IMR-90 (cell line): ENCODE results near the gene FBXO31. TPM values are rescaled to one million over a fixed set of nuclear protein-coding genes. Genes with fewer than 3 reads are reported as not detected.

ENCODE experiments used
- ATAC-seq: fragments of 200-7000 bp; cut with Tn5 transposase; 2 replicates; pipeline ENCODE4 v1.9.1; 2020; ENCODE audit warnings: low read depth, mild to moderate bottlenecking, moderate library complexity
- BruUV-seq: library from RNA; stranded (reverse); fragments of 400-500 nt; replicated peaks from 2 replicates; lab custom pipeline; 2021; lab: Mats Ljungman, UMichigan
- CTCF ChIA-PET: fragments of 300-600 bp; formaldehyde crosslinking; extraction: SDS; loops from one replicate; lab custom pipeline; 2021; ENCODE audit warnings: antibody characterized with exemption; lab: Yijun Ruan, JAX
- POLR2A ChIA-PET: fragments of 300-600 bp; sonication (Branson Sonifier 250); formaldehyde crosslinking; loops from one replicate; lab custom pipeline; 2022; ENCODE audit warnings: antibody characterized with exemption; ENCODE audit not compliant: unreplicated experiment; lab: Charles Lee
- DNase-seq: peaks from one replicate; pipeline ENCODE4 v3.0.0; 2013
- H2AFZ ChIP-seq: replicated peaks from 2 replicates; pipeline ENCODE3; 2013; ENCODE audit warnings: low read length, mild to moderate bottlenecking; ENCODE audit not compliant: poor library complexity
- H2AK5ac ChIP-seq: 2 replicates; pipeline ENCODE4 v1.6.1; 2013; ENCODE audit warnings: low read depth, low read length, inconsistent platforms
- H2AK9ac ChIP-seq: replicated peaks from 2 replicates; pipeline ENCODE3; 2013; ENCODE audit warnings: mild to moderate bottlenecking, low read depth, low read length, moderate library complexity; ENCODE audit not compliant: poor library complexity
- H2BK120ac ChIP-seq: 2 replicates; pipeline ENCODE4 v1.6.1; 2013; ENCODE audit warnings: low read depth, low read length, inconsistent platforms
- H2BK15ac ChIP-seq: 3 replicates; pipeline ENCODE4 v1.6.1; 2013; ENCODE audit warnings: low read depth, low read length, inconsistent platforms
- H2BK20ac ChIP-seq: 2 replicates; pipeline ENCODE4 v1.6.1; 2013; ENCODE audit warnings: low read depth, mild to moderate bottlenecking, inconsistent platforms, low read length, moderate library complexity
- H2BK5ac ChIP-seq: 2 replicates; pipeline ENCODE4 v1.6.1; 2013; ENCODE audit warnings: mild to moderate bottlenecking, low read depth, low read length, inconsistent platforms; ENCODE audit not compliant: poor library complexity, severe bottlenecking
- H3K14ac ChIP-seq: replicated peaks from 2 replicates; pipeline ENCODE4 v1.6.1; 2013; ENCODE audit warnings: low read depth, low read length, inconsistent platforms
- H3K18ac ChIP-seq: 2 replicates; pipeline ENCODE4 v1.6.1; 2013; ENCODE audit warnings: low read depth, low read length, control low read depth
- H3K23ac ChIP-seq: 2 replicates; pipeline ENCODE4 v1.6.1; 2013; ENCODE audit warnings: low read depth, low read length, inconsistent platforms
- H3K27ac ChIP-seq: 2 replicates; pipeline ENCODE4 v1.5.1; 2013; ENCODE audit warnings: mild to moderate bottlenecking, control low read depth, low read length; ENCODE audit not compliant: insufficient read depth
- H3K27me3 ChIP-seq: 2 replicates; pipeline ENCODE4 v1.6.1; 2013; ENCODE audit warnings: low read length; ENCODE audit not compliant: control insufficient read depth, insufficient read depth
- H3K36me3 ChIP-seq: 2 replicates; pipeline ENCODE4 v1.6.1; 2013; ENCODE audit warnings: low read length, mixed read lengths; ENCODE audit not compliant: control insufficient read depth, insufficient read depth
- H3K4ac ChIP-seq: 2 replicates; pipeline ENCODE4 v1.6.1; 2013; ENCODE audit warnings: low read depth, low read length, inconsistent platforms
- H3K4me1 ChIP-seq: 2 replicates; pipeline ENCODE4 v1.6.1; 2013; ENCODE audit warnings: low read length, mixed read lengths; ENCODE audit not compliant: control insufficient read depth, insufficient read depth
- H3K4me2 ChIP-seq: 2 replicates; pipeline ENCODE4 v1.6.1; 2013; ENCODE audit warnings: low read depth, mild to moderate bottlenecking, control low read depth, low read length, moderate library complexity
- H3K4me3 ChIP-seq: 2 replicates; pipeline ENCODE4 v1.5.1; 2013; ENCODE audit warnings: low read depth, mild to moderate bottlenecking, control low read depth, low read length, moderate library complexity; ENCODE audit not compliant: insufficient read depth
- H3K56ac ChIP-seq: 2 replicates; pipeline ENCODE4 v1.6.1; 2013; ENCODE audit warnings: low read length, inconsistent platforms; ENCODE audit not compliant: insufficient read depth; ENCODE audit errors: extremely low read depth
- H3K79me1 ChIP-seq, 2 experiments: 2 replicates each; pipeline ENCODE4 v1.6.1; 2013; ENCODE audit warnings: low read length in 2 of 2, inconsistent platforms in 1 of 2, low read depth in 1 of 2
- H3K9ac ChIP-seq: 2 replicates; pipeline ENCODE4 v1.6.1; 2013; ENCODE audit warnings: low read depth, low read length, control low read depth
- H3K9me1 ChIP-seq: 2 replicates; pipeline ENCODE4 v1.6.1; 2013; ENCODE audit warnings: low read length, inconsistent platforms; ENCODE audit not compliant: insufficient read depth
- H3K9me3 ChIP-seq: 2 replicates; pipeline ENCODE4 v1.6.1; 2013; ENCODE audit warnings: low read length; ENCODE audit not compliant: control insufficient read depth, insufficient read depth
- H4K20me1 ChIP-seq: 2 replicates; pipeline ENCODE4 v1.6.1; 2013; ENCODE audit warnings: low read length, inconsistent platforms; ENCODE audit not compliant: insufficient read depth
- H4K5ac ChIP-seq: 2 replicates; pipeline ENCODE4 v1.6.1; 2013; ENCODE audit warnings: mild to moderate bottlenecking, low read depth, low read length, control low read depth
- H4K8ac ChIP-seq, 2 experiments: 2 replicates each; pipeline ENCODE4 v1.6.1; 2013; ENCODE audit warnings: low read depth in 2 of 2, low read length in 2 of 2, control low read depth in 1 of 2, inconsistent platforms in 1 of 2
- H4K91ac ChIP-seq: 2 replicates; pipeline ENCODE4 v1.6.1; 2013; ENCODE audit warnings: low read depth, low read length, inconsistent platforms; ENCODE audit not compliant: insufficient read depth
- BHLHE40 ChIP-seq: fragments of 150-350 bp; IDR thresholded peaks from 2 replicates; pipeline ENCODE4 v1.6.1; 2016; ENCODE audit warnings: mild to moderate bottlenecking, low read depth, low read length
- FOS ChIP-seq: fragments of 150-350 bp; IDR thresholded peaks from 2 replicates; pipeline ENCODE4 v1.6.1; 2016; ENCODE audit warnings: low read depth, low read length
- MAFK ChIP-seq: IDR thresholded peaks from 2 replicates; pipeline ENCODE4 v1.6.1; 2012; ENCODE audit warnings: low read depth, low read length, improper control_type of control experiment
- MAZ ChIP-seq: IDR thresholded peaks from 2 replicates; pipeline ENCODE4 v1.6.1; 2012; ENCODE audit warnings: low read depth, mild to moderate bottlenecking, low read length, improper control_type of control experiment, moderate library complexity, borderline replicate concordance
- MXI1 ChIP-seq: IDR thresholded peaks from 2 replicates; pipeline ENCODE4 v1.6.1; 2012; ENCODE audit warnings: low read depth, mild to moderate bottlenecking, low read length, moderate library complexity, borderline replicate concordance
- RAD21 ChIP-seq: IDR thresholded peaks from 2 replicates; pipeline ENCODE4 v1.6.1; 2012; ENCODE audit warnings: low read length, improper control_type of control experiment
- WGBS, 2 experiments: methylation state at CpG; one replicate each; pipeline versions ENCODE4 v1.1.5 to v1.1.7; 2013; ENCODE audit warnings: missing lambda C conversion rate in 2 of 2; ENCODE audit not compliant: insufficient read length in 1 of 2; ENCODE audit errors: extremely low coverage in 2 of 2; 5-methylcytosine and 5-hydroxymethylcytosine counted together
- dilution Hi-C: fragments of 300-500 bp; cut with HindIII; formaldehyde crosslinking; loops from one replicate; pipeline ENCODE4 v1.14.3; 2018; ENCODE audit warnings: low sequenced_read_pairs; ENCODE audit not compliant: unreplicated experiment
- in situ Hi-C: fragments of 300-500 bp; cut with MboI; formaldehyde crosslinking; loops from 3 replicates; pipeline ENCODE4 v1.14.3; 2019; ENCODE audit warnings: low sequenced_read_pairs, inconsistent platforms, mixed read lengths
- intact Hi-C: fragments of 100-400 bp; cut with micrococcal nuclease; formaldehyde crosslinking; loops from 2 replicates; pipeline ENCODE4 v1.10.0; 2022
- polyA plus RNA-seq, 3 experiments: library from polyadenylated mRNA; depleted of rRNA; stranded (reverse); fragments of >200 nt; gene quantifications; 2 replicates each; pipeline ENCODE4 v1.2.3, GENCODE V29; 2012; ENCODE audit warnings: low replicate concordance in 1 of 3
- total RNA-seq: library from RNA; depleted of rRNA; stranded (reverse); fragments of >200 nt; gene quantifications from 2 replicates; pipeline ENCODE4 v1.2.3, GENCODE V29; 2012
- TF ChIP-seq, protein P1 (sequence below): conservative IDR thresholded peaks from 2 replicates; pipeline ENCODE4 v1.5.1; 2012; ENCODE audit warnings: mild to moderate bottlenecking, low read depth, low read length, improper control_type of control experiment
- TF ChIP-seq, protein P2 (sequence below): fragments of 150-350 bp; IDR thresholded peaks from 2 replicates; pipeline ENCODE4 v1.6.1; 2016; ENCODE audit warnings: low read depth, mild to moderate bottlenecking, low read length, moderate library complexity, borderline replicate concordance

FBXO31 gene
- total and polyA plus RNA-seq, 2 of the 4 experiments (the other 2 are of a cell fraction) = 10.4 to 16.9 TPM

DNA sequence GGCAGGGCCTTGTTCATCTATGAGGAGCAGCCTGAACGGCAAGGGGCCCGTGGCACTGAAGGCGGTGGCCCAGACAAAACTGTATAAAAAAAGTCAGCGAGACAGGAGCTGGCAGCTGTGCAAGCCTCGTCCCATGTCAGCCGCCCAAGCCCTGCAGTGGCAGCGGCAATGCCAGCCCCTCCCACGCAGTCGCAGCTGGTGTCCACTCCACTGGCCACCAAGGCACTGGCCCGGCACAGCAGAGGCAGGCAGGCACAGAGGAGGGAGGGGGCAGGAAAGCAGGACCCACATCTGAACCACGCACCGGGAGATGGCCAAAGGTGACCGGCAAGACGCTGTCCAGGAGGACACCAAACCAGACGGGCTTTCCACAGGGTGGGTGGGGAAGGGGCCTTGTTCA, 50.5 kb downstream of the FBXO31 start:
- Histone ChIP-seq H3K9ac (no peak overlapping the region), H2BK5ac (no peak overlapping the region), H4K5ac (no peak overlapping the region), H2AFZ (no peak overlapping the region), H3K4me1 (peaks cover 3% of the 10 kb centered on the region; the same call in 1 of the 2 replicates), H3K18ac (no peak overlapping the region), H2BK15ac (no peak overlapping the region), H2AK9ac (no peak overlapping the region), H3K4me3 (no peak overlapping the region), H2AK5ac (no peak overlapping the region), H3K27ac (no peak overlapping the region), H3K4ac (no peak overlapping the region), H3K9me3 (no peaks in the 10 kb centered on the region), H3K36me3 (peaks cover 46% of the 10 kb centered on the region), H3K23ac (no peak overlapping the region), H4K20me1 (peaks cover 12% of the 10 kb centered on the region), H2BK120ac (no peak overlapping the region), H3K79me1 (peaks cover 3 to 19% of the 10 kb centered on the region in 2 experiments), H3K9me1 (peaks cover 3% of the 10 kb centered on the region; the same call in 1 of the 2 replicates), H3K56ac (no peak overlapping the region), H3K14ac (no peak overlapping the region), H4K8ac (no peak overlapping the region), H3K4me2 (no peak overlapping the region), H2BK20ac (no peak overlapping the region), H3K27me3 (no peaks in the 10 kb centered on the region), H4K91ac (no peak overlapping the region)
- no TSS peak for BruUV-seq
- dilution Hi-C loops = no loop called here
- POLR2A ChIA-PET = no interaction called here
- ATAC-seq = no peak
- CTCF ChIA-PET = no interaction called here
- WGBS, 2 experiments = 79% methylated on average over 6 of the region's 15 CpGs; no CpG with 5 or more reads in 1 of the 2 experiments
- intact Hi-C loops = no loop called here
- in situ Hi-C loops = no loop called here
- TF ChIP-seq MXI1 = no peak
- TF ChIP-seq MAZ = no peak
- no peak for TF ChIP-seq FOS
- TF ChIP-seq RAD21 = no peak
- TF ChIP-seq BHLHE40 = no peak
- no peak for TF ChIP-seq MAFK
- TF ChIP-seq, protein P1, sequence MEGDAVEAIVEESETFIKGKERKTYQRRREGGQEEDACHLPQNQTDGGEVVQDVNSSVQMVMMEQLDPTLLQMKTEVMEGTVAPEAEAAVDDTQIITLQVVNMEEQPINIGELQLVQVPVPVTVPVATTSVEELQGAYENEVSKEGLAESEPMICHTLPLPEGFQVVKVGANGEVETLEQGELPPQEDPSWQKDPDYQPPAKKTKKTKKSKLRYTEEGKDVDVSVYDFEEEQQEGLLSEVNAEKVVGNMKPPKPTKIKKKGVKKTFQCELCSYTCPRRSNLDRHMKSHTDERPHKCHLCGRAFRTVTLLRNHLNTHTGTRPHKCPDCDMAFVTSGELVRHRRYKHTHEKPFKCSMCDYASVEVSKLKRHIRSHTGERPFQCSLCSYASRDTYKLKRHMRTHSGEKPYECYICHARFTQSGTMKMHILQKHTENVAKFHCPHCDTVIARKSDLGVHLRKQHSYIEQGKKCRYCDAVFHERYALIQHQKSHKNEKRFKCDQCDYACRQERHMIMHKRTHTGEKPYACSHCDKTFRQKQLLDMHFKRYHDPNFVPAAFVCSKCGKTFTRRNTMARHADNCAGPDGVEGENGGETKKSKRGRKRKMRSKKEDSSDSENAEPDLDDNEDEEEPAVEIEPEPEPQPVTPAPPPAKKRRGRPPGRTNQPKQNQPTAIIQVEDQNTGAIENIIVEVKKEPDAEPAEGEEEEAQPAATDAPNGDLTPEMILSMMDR = no peak
- TF ChIP-seq, protein P2, sequence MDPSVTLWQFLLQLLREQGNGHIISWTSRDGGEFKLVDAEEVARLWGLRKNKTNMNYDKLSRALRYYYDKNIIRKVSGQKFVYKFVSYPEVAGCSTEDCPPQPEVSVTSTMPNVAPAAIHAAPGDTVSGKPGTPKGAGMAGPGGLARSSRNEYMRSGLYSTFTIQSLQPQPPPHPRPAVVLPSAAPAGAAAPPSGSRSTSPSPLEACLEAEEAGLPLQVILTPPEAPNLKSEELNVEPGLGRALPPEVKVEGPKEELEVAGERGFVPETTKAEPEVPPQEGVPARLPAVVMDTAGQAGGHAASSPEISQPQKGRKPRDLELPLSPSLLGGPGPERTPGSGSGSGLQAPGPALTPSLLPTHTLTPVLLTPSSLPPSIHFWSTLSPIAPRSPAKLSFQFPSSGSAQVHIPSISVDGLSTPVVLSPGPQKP = no peak
- DNase-seq = no peak
